HL-60 (cell line): Measurements from ENCODE around the gene ANXA2R.

Experiments
- DNase-seq, 2 experiments: peaks; one replicate each; pipeline ENCODE4 v3.0.0-alpha.2; 2010 to 2020; ENCODE audit warnings: low read depth in 1 of 2, low spot score in 1 of 2
- H3K27ac ChIP-seq: fragments of 250-450 bp; sonication (Bioruptor Pico); replicated peaks from 2 replicates; pipeline ENCODE4 v1.5.1; 2020; ENCODE audit warnings: mild to moderate bottlenecking, moderate library complexity
- H3K27me3 ChIP-seq: fragments of 250-450 bp; sonication (Bioruptor Pico); 2 replicates; pipeline ENCODE4 v1.5.1; 2021; ENCODE audit warnings: mild to moderate bottlenecking, moderate library complexity; ENCODE audit not compliant: insufficient read depth, poor library complexity, severe bottlenecking
- H3K4me3 ChIP-seq: replicated peaks from 2 replicates; pipeline ENCODE4 v1.5.1; 2011; ENCODE audit warnings: mild to moderate bottlenecking, control low read depth, low read length; ENCODE audit not compliant: insufficient read depth
- GABPA ChIP-seq: IDR thresholded peaks from 2 replicates; pipeline ENCODE4 v1.6.1; 2012; ENCODE audit warnings: low read depth
- POLR2AphosphoS5 ChIP-seq: IDR thresholded peaks from 2 replicates; pipeline ENCODE4 v1.6.1; 2012; ENCODE audit warnings: low read depth
- SPI1 ChIP-seq: IDR thresholded peaks from 2 replicates; pipeline ENCODE4 v1.6.1; 2012; ENCODE audit warnings: low read depth, mild to moderate bottlenecking, borderline replicate concordance
- TF ChIP-seq, protein P1 (sequence below): IDR thresholded peaks from one replicate; pipeline ENCODE4 v1.5.1; 2011; ENCODE audit warnings: low read length, control low read depth, inconsistent platforms; ENCODE audit not compliant: insufficient read depth
- TF ChIP-seq, protein P2 (sequence below): IDR thresholded peaks from 2 replicates; pipeline ENCODE4 v1.6.1; 2012; ENCODE audit warnings: low read depth; ENCODE audit not compliant: insufficient replicate concordance

ANXA2R gene

DNA sequence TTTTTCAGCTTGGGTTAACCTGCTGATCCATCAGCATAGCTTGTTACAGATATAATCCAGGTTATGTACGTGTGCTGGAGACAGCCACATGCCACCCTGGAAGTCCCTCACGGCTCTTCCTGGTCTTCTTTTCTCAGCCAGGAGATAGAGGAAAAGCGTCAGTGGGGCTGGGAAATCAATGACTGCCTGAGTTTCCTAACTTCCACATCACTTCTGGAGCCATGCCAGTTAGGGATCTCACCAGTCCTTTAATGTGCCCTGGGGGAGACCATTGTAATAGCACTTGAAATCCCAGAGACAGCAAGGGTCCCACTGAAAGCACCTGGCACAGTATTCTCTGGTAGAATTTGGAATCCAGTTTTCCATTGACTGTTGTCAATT, 29.2 kb downstream of the ANXA2R start:
- Histone ChIP-seq H3K27ac (peak overlapping the region; percentile 95), H3K27me3 (no peaks in the 10 kb centered on the region), H3K4me3 (no peak overlapping the region)
- TF ChIP-seq SPI1 (no peak), GABPA (no peak), POLR2AphosphoS5 (no peak)
- TF ChIP-seq, protein P1, sequence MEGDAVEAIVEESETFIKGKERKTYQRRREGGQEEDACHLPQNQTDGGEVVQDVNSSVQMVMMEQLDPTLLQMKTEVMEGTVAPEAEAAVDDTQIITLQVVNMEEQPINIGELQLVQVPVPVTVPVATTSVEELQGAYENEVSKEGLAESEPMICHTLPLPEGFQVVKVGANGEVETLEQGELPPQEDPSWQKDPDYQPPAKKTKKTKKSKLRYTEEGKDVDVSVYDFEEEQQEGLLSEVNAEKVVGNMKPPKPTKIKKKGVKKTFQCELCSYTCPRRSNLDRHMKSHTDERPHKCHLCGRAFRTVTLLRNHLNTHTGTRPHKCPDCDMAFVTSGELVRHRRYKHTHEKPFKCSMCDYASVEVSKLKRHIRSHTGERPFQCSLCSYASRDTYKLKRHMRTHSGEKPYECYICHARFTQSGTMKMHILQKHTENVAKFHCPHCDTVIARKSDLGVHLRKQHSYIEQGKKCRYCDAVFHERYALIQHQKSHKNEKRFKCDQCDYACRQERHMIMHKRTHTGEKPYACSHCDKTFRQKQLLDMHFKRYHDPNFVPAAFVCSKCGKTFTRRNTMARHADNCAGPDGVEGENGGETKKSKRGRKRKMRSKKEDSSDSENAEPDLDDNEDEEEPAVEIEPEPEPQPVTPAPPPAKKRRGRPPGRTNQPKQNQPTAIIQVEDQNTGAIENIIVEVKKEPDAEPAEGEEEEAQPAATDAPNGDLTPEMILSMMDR, result no peak
- TF ChIP-seq, protein P2, sequence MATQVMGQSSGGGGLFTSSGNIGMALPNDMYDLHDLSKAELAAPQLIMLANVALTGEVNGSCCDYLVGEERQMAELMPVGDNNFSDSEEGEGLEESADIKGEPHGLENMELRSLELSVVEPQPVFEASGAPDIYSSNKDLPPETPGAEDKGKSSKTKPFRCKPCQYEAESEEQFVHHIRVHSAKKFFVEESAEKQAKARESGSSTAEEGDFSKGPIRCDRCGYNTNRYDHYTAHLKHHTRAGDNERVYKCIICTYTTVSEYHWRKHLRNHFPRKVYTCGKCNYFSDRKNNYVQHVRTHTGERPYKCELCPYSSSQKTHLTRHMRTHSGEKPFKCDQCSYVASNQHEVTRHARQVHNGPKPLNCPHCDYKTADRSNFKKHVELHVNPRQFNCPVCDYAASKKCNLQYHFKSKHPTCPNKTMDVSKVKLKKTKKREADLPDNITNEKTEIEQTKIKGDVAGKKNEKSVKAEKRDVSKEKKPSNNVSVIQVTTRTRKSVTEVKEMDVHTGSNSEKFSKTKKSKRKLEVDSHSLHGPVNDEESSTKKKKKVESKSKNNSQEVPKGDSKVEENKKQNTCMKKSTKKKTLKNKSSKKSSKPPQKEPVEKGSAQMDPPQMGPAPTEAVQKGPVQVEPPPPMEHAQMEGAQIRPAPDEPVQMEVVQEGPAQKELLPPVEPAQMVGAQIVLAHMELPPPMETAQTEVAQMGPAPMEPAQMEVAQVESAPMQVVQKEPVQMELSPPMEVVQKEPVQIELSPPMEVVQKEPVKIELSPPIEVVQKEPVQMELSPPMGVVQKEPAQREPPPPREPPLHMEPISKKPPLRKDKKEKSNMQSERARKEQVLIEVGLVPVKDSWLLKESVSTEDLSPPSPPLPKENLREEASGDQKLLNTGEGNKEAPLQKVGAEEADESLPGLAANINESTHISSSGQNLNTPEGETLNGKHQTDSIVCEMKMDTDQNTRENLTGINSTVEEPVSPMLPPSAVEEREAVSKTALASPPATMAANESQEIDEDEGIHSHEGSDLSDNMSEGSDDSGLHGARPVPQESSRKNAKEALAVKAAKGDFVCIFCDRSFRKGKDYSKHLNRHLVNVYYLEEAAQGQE, result no peak
- DNase-seq, result no peak

DNA sequence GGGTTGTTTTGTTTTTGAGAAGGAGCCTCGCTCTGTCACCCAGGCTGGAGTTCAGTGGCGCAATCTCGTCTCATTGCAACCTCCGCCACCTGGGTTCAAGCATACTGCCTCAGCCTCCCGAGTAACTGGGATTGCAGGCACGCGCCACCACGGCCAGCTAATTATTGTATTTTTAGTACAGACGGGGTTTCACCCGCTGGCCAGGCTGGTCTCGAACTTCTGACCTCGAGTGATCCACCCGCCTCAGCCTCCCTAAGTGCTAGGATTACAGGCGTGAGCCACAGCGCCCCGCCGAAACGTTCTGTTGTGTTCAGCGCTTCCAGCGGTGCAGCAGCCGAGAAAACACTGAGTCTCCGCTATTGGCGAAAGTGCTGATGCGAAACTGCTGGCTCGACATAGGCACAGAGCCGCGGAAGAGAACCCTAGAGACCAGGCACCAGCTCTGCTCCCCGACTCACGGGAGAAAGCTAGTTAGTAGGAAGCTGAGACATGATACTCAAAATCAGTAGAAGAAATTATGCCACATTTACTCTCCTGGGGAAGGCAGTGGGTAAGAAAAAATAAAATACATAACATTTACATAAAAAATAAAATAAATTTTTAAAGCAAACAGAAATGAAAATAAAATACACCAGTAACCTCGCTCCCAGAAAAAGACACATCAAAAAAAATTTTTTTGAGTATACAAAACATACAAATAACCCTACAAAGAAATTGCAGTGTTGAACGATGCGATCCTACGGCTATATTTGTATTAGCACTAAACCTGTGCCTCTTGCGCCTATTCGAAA, 31.6 kb downstream of the ANXA2R start:
- DNase-seq, result peak; percentile 84 to 95
- H3K27ac ChIP-seq, result peak overlapping the region; percentile 95
- peak overlapping the region; percentile 44 for H3K4me3 ChIP-seq
- TF ChIP-seq, protein P2, result no peak
- TF ChIP-seq POLR2AphosphoS5, result 0 out of 2 replicates have a peak, but pooled peaks have one; percentile 44
- TF ChIP-seq SPI1, result no peak
- peak; percentile 28; the same call in 1 of the 2 replicates for TF ChIP-seq GABPA
- TF ChIP-seq, protein P1, result no peak
- H3K27me3 ChIP-seq, result no peaks in the 10 kb centered on the region

DNA sequence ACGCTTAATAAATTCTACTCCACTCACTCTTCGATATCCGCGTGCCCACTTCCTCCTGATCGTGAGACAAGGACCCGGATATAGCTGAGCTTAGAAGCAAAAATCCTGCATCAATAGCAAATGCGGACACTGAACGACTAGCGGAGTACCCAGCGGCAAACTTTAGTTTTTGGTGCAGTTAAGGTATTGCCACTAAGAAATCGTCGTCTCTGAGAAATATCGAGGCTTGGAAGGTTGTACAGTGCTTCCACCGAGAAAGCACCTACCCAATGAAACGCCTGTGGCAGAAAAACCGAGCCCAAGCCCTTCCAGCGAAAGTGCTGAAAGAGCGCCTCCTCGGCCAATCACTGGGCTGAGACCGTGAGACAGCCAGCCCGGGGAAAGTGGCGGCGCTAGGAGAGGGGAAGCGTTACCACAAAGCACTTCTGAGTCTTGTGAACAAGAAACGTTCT, 32.2 kb downstream of the ANXA2R start:
- DNase-seq, result peak; percentile 73 to 90
- TF ChIP-seq GABPA (0 out of 2 replicates have a peak, but pooled peaks have one; percentile 35), POLR2AphosphoS5 (peak; percentile 66), SPI1 (peak; percentile 77)
- TF ChIP-seq, protein P2, result peak; percentile 32
- TF ChIP-seq, protein P1, result no peak
- Histone ChIP-seq H3K27me3 (no peaks in the 10 kb centered on the region), H3K27ac (peak overlapping the region; percentile 95), H3K4me3 (peak overlapping the region; percentile 44)
